ENCODE results near the gene PTCD1.

PTCD1 gene

DNA sequence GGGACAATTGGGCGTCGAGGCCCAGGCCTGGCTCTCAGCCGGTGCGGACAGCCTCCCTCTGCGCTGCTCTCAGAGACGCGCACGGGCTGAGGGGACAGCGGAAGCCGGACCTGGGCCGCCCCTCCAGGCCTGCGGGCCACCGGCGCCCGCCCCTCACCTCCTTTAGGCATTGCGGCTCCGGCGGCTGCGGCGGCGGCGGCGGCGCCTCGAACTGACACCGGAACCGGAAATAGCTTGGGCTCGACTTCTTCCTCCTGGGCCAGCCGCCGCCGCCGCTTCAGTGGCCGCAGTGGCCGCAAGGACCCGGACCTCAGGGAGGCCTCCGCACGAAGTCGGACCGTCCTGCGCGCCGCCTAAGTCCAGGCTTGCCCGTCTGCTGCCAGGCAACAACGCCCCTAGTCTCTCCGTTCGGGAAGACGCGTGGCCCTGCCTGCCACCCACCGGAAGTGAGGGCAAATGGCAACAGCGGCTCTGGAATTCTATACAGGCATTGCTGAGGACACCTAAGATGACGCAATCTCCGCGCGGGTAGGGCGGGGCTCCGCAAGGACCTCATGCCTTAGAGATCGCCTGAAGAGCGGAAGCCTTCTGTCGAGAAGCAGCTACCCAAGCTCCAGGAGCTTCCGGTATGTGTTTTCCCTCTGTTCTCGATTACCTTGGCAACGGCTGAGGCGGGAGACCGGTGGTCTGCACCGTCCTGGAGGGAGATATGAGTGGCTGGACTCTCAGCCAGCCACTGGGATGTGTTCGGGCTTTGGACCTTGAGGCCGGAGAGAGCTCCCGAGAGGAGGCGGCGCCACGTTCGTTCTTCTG lies 30.0 kb downstream of the PTCD1 start, which contains the start of the genes BUD31 and PDAP1:
BUD31 (plus strand) TSS at position 591 of the 813 bp plus-strand sequence. CDS start 2,124 bp downstream, outside the sequence.
PDAP1 (minus strand) TSS at position 219 of the 813 bp plus-strand sequence; CDS start at position 170, 49 bp downstream.
- peak; percentile 93 for DNase-seq

DNA sequence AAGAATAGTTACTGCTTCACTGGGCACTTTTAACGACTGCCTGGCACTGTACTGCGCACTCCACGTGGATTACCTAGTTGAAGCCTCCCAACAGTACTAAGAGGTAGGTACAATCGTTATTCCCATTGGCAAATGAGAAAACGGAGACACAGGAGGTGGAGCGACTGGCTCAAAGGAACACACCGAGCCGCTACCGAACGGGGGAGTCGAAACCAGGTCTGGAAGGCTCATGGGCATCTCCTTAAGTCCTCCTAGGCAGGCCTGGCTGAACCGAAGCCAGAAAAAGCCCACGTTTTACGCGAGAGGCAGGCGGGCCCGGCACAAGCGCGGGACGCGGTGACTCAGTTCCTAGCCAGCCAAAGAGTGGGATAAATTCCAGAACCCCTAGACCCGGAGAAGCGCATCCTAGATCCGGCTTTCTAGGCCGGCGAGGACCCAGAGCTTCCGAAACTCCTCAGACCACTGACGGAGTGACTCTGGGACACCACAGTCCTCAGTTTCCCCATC lies 30.7 kb downstream of the PTCD1 start:
- DNase-seq, result peak; percentile 71

DNA sequence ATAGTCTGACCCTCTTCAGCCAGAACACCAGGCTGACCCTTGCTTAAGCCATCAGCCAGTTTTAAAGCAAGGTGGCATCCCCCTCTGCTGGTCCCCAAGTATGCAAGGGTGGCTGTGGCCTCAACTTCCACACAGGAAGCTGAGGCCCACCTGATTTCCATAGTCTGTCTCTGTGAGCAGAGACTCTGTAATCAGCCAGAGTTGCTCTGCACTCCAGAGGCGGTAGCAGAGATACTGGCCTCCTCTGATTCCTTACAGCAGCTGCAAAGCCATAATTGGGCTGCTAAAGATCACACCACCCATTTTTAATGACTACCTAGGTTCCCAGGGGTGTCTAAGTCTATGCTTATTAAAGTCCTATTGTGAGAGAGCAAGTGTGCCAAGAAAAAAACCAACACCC lies 32.0 kb downstream of the PTCD1 start:
- DNase-seq, result no peak

DNA sequence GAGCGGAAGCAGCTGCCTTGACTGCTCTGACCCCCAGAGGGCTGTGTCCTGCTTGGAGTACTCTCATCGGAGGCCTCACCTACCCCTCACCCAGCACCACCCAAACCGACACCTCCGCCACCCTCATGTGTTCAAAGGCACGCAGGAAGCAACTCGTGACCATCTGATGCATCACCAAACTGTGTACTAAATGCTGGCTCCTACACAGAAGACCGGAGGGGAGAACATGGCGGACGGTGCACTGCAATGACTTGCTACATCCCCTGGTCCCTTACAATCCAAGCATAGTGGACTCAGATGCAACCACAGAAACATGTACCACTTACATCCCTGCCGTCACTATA lies 33.6 kb downstream of the PTCD1 start:
- DNase-seq, result no peak

DNA sequence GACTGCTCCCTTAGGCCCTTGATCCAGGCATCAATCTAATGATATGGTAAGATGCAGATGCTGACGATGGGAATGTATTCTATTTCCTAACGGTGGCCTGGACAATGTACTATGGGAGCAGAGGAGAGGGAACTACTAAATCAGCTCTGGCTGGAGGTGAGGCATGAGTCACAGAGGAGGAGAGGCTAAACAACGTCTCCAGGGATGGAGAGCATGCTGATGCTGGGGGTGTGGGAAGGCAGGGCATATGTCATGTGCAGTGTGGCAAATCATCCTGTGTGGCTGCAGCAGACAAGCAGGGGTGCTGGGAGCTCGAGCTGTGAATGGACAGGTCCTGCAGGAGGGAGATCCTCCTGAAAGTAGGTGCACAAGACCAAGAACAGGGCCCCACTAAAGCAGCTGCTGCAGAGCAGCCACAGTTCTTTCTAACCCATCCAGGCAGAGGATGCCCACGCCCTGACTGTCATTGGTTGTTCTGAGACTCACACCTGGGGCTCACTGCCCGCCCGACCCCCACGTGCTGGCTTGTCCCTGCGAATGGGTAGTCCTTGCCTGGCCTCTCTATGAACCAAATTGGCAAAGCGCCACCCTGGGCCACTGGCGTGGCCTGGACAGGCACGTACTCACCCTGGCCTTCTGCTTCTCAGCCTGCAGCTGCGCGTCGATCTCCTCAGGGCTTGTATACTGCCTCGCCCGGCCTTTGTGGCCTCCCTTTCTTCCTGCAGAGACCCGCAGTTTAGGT lies 34.2 kb downstream of the PTCD1 start:
- DNase-seq, result no peak

DNA sequence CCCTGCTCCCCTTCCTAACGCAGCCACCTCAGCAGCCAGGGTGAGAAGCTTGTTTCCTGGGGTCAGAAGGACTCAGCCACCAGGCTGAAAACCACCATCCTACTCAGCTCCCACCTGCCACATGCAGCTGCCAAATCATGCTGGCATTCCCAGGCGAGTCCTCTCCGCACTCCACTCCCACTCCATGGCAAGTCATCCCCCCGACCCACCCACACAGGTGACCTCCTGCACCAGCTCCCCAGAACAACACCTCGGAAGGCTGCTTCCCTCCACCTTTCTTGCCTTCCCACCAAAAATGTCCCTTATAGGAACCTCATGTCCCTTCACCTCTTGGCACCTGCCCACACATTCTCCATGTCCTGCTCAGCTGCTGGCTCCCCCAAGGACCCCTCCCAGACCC lies 34.8 kb downstream of the PTCD1 start:
- no peak for DNase-seq

DNA sequence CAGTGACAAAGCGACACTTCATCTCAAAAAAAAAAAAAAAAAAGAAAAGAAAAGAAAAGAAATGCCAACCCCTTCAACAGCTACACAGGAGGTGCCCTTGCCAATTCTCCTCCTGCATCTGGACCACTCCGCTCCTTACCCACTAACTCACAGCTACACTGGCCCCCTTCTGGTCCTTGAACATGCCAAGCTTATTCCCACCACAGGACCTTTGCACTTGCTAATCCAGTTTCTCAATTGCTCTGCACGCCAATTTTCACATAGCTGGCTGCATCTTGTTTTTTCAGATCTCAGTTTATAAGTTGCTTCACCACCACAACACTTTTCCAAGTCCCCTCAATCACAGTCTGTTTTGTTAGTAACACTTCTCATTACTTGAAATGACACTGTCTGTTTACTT lies 35.7 kb downstream of the PTCD1 start:
- DNase-seq, result no peak

DNA sequence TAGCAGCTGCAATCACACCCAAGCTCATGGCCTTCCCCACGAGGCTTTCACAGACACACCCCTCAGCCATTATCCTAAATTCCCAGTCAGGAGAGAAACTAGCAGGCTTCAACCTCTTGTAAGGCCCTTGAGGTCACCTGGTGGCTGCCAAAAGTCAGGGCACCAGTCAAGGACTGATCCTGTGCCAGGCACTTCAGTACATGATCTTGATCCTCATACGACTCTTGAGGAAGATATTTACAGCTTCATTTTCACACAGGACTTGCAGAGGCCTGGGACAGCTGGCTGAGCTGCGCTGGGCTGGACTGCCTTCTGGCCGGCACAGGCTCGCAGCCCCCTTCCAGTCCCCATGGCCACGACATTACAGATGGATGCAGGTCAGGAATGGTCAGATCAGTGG lies 39.0 kb downstream of the PTCD1 start:
- no peak for DNase-seq

DNA sequence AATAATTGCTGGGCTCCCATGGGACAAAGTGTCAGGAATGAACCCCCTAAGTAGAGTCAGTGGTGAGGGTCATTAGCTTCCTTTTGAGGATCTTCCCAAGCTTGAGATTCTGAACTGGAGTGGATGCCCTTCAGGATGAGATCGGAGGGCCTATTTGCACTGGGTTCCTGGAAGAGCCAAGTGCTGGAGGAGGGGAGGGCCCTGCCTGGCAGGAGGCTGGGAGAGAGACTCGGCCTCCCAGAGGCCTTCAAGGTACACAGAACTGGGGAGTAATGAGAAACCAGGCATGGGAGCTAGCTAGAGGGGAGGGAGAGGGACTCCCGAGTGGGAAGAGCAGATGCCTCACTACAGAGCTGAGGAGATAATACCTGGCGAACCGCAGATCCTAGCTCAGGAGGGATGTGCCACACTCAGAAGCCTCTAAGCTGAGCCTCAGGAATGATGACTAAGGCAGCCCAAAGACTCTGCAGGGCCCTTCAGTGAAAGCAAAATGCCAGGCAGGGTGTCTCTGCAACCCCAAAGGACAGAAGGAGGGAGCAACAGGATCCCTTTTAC lies 39.6 kb downstream of the PTCD1 start:
- no peak for DNase-seq

DNA sequence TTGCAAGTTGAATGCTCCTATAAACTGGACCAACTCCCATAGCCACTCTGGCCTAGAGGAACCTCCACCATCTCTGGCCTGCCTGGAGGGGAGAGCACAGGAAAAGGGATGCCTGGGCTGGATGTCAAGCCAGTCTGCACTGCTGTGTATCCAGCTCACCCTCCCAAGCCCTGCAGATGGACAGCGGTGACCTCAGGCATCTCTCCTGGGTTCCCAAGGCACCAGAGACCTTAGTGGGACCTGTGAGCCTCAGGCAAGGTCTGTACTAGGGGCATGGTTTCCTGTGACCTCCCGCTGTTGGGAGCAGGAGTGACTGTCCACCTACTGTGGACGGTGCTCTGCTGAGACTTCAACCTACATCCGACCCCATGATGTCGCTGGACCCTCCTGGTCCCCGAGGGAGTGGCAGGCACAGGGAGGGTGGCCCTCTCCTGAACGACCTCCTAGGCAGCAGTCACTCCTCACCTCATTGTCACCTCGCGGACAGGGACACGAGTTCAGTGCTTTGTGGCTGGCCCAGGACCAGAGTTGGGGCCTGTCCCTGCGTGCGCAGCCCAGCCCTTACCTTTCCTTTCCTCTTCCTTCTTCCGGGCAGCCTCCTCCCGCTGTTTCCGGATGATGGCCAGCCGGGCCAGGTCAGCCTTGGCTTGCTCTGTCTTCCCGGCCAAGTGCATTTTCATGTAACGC lies 41.2 kb downstream of the PTCD1 start:
- DNase-seq, result no peak

DNA sequence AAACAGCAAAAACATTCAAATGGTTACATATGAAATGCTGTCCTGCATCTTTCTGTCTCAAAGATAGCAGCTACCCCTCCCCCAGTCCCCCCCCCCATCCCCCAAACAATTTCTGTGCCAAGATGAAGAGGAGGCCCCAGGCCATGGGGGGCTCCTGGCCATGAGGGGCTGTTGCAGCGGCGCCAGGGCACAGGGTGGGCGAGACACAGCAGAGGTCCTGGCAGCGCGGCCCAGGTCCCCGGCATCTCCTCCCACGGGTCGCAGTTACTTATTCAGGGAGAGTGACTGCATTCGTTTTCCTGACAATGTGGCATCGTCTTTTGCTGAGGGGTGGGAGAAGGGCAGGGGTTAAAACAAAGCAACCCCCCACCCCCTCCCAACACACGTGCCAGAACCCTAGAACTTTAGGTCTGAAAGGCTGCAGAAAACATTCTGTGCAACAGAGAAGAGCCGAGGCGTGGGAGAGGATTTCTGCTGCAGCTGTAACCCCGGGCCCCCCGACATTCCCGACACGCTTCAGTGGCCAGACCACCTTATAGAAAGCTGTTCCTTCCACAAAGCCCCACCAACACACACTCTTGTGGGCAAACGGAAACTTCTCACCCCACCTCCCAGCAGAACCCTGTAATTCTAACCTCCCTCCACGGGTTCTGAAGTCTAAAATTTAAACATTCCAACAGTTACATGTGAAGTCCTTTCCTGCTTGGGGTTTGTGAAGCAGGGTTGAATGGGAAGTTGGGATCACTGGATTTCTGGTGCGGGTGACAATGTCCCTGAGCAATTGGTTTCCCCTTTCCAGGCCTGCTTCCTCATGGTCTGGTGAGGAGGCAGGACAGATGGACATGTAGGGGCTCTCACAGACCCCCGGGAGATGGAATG lies 41.9 kb downstream of the PTCD1 start:
- DNase-seq, result no peak

DNA sequence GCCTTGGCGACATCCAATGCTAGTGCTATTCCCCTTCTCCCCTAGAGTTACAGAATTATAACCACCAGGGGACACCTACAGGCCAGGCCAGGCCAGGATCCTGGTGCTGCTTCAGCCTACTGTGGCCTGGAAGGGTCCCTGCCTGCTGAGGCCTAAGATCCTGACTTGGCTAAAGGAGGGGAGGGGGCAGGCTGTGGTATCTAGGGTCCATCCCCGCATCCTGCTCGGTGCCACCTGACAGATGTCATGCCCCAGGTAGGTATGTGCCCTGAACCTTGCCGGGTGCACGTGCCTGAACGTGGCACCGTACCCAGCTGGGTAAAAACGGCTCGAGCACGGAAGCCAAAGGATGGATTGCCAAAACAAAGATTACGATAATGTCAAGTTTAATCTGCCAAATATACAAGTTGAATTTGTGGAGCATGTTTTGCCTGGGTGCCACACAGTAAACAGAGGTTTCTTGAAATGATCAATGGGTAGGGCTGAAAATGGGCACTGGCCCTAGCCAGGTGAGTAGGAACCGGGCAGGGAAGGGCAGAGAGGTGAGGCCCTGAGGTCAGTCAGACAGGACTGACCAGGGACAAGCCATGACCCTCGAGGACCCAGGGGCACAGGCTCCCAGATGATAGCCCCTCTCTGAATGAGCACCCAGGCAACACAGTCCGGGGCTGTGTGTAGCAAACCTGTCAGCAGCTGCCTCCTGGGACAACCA lies 42.8 kb downstream of the PTCD1 start:
- no peak for DNase-seq

DNA sequence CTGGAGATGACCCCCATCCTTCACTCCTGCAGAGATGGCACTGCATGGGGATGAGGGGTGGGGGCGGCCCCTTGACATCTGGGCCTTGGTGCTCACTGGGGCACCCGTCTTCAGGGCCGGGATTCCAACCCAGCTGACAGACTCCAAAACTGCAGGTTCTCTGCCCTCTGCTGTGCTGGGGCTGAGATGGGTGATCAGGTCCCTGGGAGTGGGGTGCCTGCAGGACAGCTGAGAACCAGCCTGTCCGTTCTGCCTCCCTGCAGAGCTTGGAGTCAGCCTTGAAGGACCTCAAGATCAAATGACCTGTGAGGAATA lies 44.5 kb downstream of the PTCD1 start:
- DNase-seq, result no peak

DNA sequence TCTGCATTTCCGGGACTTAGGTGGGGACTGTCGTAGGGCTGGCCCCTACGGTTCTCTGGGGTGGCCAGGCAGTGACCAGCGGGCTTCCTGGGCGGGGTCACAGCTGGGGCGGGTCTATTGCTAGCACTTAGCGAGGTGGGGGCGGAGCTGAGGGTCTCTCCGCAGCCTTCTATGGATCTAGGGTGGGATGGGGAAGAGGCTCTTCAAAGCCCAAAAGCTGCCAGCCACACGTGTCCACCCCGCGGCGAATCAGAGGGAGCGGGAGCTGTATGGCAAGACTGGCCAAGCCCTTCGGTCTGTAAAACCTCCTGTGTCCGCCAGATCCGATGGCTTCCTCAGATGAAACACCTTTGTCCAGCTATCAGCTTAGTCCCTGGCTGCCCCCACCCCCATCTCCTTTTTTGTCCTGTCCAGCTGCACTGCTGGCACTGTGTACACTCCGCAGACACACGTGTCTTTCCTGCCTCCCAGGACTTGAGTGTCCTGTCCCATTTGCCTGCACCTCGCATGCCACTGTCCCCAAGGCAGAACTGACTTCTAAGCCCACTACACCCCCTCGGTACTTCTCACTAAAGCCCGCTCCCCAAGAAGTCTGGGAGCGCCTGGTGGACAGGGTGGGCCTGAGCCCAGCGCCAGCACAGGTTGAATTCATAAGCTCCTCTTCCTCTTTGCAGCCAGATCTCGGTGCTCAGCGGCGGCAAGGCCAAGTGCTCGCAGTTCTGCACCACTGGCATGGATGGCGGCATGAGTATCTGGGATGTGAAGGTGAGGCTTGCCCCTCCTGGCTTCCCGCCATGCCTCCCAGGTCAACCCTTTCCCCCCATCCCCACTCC lies 45.0 kb downstream of the PTCD1 start:
- no peak for DNase-seq

DNA sequence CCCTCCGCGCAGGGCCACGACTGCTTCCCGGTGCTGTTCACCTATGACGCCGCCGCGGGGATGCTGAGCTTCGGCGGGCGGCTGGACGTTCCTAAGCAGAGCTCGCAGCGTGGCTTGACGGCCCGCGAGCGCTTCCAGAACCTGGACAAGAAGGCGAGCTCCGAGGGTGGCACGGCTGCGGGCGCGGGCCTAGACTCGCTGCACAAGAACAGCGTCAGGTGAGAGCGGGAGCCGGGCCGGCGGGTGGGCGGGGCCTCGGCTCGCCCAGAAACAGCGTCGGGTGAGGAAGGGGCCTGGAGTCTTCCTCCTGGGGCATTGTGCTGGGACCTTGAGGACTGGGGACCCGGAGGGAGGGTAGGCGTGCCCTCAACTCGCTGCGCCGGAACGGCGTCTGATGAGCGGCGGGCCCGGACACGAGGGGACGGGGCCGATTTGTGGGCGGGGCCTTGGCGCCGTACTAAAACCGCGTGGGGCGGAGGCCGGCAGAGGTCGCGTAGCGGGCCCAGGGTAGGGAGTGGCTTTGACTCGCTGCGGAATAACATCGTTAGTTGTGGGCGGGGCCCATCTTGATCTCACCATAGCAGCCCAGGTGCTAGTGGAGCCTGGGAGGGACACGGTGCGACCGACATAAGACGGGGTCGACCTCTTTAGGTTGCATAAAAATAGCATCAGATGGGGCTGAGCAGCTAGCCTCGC lies 45.8 kb downstream of the PTCD1 start:
- no peak for DNase-seq

DNA sequence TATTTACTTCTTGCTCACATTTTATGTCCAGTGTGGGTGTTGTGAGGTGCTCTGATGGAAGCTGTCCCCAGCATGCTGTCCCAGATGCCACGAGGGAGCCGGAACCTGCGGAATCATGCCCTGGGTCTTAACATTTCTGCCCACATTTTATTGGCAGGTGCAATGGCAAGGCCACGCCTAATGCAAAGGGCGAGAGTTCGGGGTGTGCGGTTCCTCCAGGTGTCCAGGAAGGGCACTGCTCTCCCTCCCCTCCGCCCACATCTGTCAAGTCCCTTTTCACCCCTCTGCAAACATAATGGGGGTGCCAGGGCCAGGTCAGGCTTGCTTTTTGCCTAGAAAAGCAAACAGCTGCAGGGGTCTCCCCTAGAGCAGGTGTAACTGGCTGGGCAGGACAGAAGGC lies 46.6 kb downstream of the PTCD1 start:
- no peak for DNase-seq

DNA sequence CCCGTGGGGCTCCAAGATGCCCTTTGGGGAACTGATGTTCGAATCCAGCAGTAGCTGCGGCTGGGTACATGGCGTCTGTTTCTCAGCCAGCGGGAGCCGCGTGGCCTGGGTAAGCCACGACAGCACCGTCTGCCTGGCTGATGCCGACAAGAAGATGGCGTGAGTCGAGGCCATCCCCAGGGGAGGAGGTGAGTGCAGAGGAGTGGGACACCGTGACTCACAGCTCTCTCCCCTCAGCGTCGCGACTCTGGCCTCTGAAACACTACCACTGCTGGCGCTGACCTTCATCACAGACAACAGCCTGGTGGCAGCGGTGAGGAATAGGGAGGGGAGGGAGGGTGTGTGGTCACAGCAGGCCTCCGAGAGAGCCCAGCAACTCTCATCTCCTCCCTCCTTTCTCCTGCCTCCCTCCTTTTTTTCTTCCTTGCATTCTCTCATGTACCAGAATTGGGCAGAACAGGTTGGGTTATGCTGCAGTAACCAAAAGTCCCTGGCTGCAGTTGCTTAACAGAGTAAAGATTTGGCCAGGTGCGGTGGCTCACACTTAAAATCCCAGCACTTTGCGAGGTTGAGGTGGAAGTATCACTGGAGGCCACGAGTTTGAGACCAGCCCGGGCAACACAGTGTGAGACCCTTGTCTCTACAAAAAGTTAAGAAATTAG lies 47.5 kb downstream of the PTCD1 start:
- DNase-seq, result no peak

DNA sequence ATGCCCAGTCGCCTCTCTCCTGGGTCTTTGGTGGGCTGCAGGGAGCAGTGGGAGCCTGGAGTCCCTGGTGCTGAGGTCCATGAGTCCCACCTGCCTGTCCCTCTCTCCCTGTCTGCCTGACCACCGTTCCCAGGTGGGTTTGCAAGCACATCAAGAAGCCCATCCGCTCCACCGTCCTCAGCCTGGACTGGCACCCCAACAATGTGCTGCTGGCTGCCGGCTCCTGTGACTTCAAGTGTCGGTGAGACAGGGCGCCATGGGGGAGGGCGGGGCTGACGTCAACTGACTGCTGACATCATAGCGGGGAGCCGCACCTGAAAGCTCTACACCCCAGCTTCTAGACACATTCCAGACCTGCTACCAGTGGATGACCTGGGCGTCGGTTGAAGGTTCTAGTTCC lies 48.8 kb downstream of the PTCD1 start:
- no peak for DNase-seq

DNA sequence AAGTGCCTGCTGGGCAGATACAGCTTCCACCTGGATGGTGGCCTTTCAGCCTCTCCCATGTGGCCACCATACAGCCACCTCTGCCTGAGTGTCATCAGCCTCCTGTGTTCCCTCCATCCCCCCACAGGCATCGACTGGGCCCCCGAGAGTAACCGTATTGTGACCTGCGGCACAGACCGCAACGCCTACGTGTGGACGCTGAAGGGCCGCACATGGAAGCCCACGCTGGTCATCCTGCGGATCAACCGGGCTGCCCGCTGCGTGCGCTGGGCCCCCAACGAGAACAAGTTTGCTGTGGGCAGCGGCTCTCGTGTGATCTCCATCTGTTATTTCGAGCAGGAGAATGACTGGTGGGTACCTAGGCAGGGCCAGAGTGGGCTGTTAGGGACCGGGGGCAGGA lies 50.7 kb downstream of the PTCD1 start:
- DNase-seq, result no peak
